H54 (cell line): ENCODE measurements around the gene TTLL11.
A peak's percentile ranks its signal among the peaks of the same experiment; 100 is the strongest.

Experiments
- DNase-seq: peaks from one replicate; pipeline ENCODE4 v3.0.0; 2011; ENCODE audit warnings: low spot score, mixed read lengths; ENCODE audit not compliant: insufficient read length
- FAIRE-seq: peaks from 3 replicates; lab custom pipeline; 2011; peaks lifted over from hg19 to GRCh38; lab: Jason Lieb, UNC
- POLR2A ChIP-seq: IDR thresholded peaks from 2 replicates; pipeline ENCODE4 v1.6.1; 2011; ENCODE audit warnings: low read depth, mild to moderate bottlenecking, low read length

TTLL11 gene

GRCh38 chr9:121950441-121950840 lies 142.7 kb downstream of the TTLL11 start:
- no peak for FAIRE-seq
- DNase-seq: no peak
- TF ChIP-seq POLR2A: no peak

GRCh38 chr9:121949766-121950165 lies 143.3 kb downstream of the TTLL11 start:
- no peak for FAIRE-seq
- TF ChIP-seq POLR2A: no peak
- DNase-seq: no peak

GRCh38 chr9:121949364-121949763 lies 143.7 kb downstream of the TTLL11 start:
- no peak for FAIRE-seq
- no peak for DNase-seq
- TF ChIP-seq POLR2A: no peak

- no peak for FAIRE-seq
- no peak for DNase-seq
- no peak for TF ChIP-seq POLR2A
Measured at GRCh38 chr9:121947775-121948174, 145.3 kb downstream of the TTLL11 start.

DNA sequence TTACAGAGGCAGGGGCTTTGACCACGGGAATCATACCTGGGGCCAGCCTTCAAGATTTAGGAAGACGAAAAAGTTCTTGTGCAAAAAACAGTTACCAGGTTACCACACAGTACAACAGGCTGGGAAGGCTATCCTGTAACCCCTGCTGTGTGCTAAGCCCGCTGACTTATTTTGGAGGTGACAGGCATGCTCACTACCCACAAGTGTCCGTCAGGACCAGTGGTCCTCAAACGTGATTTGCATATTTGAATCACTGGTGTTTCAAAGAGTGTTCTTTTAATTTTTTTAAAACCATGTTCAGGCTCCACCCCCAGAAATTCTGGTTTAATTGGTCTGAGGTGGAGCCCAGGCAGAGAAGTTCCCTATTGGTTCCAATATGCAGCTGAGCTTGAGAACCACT lies 146.6 kb downstream of the TTLL11 start:
- FAIRE-seq (no peak), DNase-seq (no peak)
- no peak for TF ChIP-seq POLR2A

GRCh38 chr9:121945849-121946248 lies 147.3 kb downstream of the TTLL11 start:
- DNase-seq (peak; percentile 80), FAIRE-seq (peak; percentile 74)
- TF ChIP-seq POLR2A: no peak

GRCh38 chr9:121945281-121945680 lies 147.8 kb downstream of the TTLL11 start:
- DNase-seq (no peak), FAIRE-seq (no peak)
- TF ChIP-seq POLR2A: no peak

GRCh38 chr9:121944711-121945191 lies 148.4 kb downstream of the TTLL11 start:
- FAIRE-seq: peak; percentile 62
- TF ChIP-seq POLR2A: no peak
- DNase-seq: peak; percentile 71

DNA sequence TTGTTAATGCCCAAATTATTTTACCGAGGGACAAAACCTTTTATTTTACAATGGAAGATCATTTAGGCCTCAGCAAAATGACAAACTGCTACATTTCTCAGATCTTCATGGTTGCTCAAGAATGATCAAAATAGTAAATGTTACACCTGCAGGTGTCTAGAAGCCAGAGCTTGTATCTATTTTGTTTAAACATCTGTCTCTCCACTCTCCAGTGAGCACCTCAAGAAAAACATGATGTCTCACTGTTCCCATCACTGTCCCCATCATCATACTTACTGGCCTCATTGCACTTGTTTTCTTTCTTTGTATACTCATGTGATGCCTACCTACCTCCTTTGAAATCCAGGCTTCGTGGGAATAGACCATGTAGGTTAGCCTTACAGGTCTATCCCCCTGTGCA lies 149.6 kb downstream of the TTLL11 start:
- TF ChIP-seq POLR2A: no peak
- FAIRE-seq: no peak

DNA sequence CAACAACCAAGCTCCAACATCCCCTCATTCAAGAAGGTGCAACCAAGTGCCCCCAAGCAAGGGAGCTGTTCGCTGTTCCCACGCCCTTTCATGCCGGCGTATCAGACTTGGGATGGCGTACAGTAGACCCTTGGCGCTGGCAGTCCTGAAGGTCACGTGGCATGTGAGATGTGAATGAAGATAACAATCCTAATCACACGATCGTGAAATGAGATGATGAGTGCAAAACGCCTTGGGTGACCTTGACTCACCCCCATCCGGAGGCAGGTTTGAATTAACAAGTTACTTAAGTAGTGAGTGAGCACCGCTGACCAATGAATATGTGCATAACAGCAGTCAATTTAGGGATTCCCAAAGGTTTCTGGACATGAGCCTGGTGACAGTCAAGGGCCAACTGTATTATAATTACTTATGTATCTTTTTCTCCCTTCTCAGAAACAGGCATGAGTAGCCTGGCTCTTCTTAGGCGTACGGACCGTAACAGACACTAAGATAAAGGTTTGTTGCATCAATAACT lies 150.2 kb downstream of the TTLL11 start:
- no peak for TF ChIP-seq POLR2A
- no peak for FAIRE-seq
- DNase-seq: no peak

More for the DNA sequence above, 149.6 kb downstream of the TTLL11 start:
- DNase-seq: no peak

DNA sequence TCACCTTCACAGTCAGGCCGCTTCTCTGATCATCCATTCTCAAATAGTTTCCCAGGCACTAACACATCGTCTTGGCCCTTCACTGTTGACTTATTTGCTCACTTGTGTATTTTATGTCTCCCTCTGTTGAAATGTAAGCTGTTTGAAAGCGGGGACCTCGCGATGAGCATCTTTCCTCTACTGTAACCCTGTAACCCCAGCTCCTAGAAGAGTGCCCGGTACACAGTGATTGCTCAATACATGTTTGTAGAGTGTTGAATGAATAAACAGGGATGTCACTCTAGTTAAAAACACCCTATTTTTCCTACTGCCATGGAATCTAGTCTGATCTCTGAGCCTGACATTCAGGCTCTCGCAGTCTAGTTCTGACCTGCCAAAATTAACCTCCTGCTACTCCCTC lies 150.8 kb downstream of the TTLL11 start:
- FAIRE-seq: no peak
- TF ChIP-seq POLR2A: no peak
- DNase-seq: no peak

DNA sequence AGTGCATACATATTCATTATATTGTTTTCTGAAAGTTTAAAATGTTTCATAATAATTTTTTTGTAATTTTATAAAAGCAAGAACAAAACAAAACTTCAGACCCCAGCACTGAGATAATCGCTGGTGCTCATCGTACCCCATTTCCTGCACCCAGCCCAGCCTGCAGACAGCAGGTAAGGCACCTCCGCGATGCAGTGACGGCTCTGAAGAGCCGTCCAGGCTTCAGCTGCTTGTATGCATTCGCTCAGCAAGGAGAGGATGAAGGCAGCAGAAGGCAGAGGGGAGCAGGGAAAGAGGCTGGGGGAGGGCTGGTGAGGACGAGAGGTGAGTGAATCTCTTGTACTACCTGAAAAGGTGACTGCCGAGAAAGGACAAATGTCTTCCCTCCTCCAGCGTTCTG lies 153.5 kb downstream of the TTLL11 start:
- DNase-seq: no peak
- TF ChIP-seq POLR2A: no peak
- FAIRE-seq: no peak

- DNase-seq (no peak), FAIRE-seq (no peak)
- no peak for TF ChIP-seq POLR2A
Measured at GRCh38 chr9:121938621-121939020, 154.5 kb downstream of the TTLL11 start.

DNA sequence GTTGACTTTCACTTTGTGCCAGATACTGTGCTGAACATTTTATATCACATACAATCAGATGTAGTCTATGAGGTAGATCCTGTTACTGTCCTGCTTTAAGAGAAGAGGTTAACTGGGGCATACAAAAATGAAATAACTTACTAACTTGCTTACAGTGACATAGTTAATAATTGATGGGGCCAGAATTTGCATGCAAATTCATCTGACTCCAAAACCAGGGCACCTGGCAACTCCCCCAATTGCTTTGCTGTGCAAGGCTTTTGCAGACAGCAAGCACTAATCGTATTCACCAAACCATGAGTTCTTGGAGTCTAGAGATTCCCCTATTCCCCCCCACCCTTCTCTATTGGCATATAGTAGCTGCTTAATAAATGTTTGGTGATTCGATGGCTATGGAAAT lies 155.9 kb downstream of the TTLL11 start:
- TF ChIP-seq POLR2A: no peak
- DNase-seq: no peak
- FAIRE-seq: no peak

DNA sequence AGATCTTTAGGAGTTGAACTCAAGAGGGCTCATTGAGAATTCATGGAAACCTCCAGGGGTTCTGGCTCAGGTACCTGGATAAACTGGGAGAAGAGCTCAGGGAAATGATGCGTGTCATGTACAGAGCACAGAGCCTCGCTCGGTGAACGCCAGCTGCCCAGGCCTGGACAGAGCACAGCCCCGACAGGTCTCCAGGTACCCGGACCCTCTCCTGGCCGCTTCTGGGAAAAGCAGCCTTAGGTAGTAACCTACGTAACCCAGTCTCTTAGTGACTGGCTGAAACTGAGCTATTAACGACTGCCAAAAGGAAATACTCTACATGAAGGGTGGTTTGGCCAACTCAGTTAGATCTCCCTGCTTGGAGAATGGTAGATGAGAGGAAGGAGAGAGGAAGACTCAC lies 157.4 kb downstream of the TTLL11 start:
- no peak for DNase-seq
- no peak for FAIRE-seq
- no peak for TF ChIP-seq POLR2A
